Epithelial cell of proximal tubule (primary cell): Measurements from ENCODE around the gene CTIF. TPM values are rescaled to one million over a fixed set of nuclear protein-coding genes. Genes with fewer than 3 reads are reported as not detected.

Experiments used
- DNase-seq: peaks from one replicate; pipeline ENCODE4 v3.0.0-alpha.2; 2011; ENCODE audit warnings: low read depth
- H3K4me3 ChIP-seq: 2 replicates; pipeline ENCODE4 v1.5.1; 2011; ENCODE audit warnings: low read depth, mild to moderate bottlenecking, low read length
- CTCF ChIP-seq: conservative IDR thresholded peaks from 2 replicates; pipeline ENCODE4 v1.5.1; 2012; ENCODE audit warnings: low read depth, mild to moderate bottlenecking, low read length
- total RNA-seq: library from RNA; depleted of rRNA; stranded (reverse); fragments of >200 nt; gene quantifications from 2 replicates; pipeline ENCODE4 v1.2.3, GENCODE V29; 2015

The CTIF gene
- total RNA-seq, 1 donor from 2014 or later: 12.9 TPM

GRCh38 chr18:48719388-48719787 lies 180.6 kb downstream of the CTIF start:
- no peak overlapping the region for H3K4me3 ChIP-seq
- DNase-seq: no peak
- TF ChIP-seq CTCF: no peak

- no peak for DNase-seq
- H3K4me3 ChIP-seq: no peak overlapping the region
- TF ChIP-seq CTCF: no peak
Observed at GRCh38 chr18:48719974-48720654, 181.3 kb downstream of the CTIF start.

- no peak for TF ChIP-seq CTCF
- no peak for DNase-seq
- H3K4me3 ChIP-seq: no peak overlapping the region
Observed at GRCh38 chr18:48720655-48721025, 181.8 kb downstream of the CTIF start.

GRCh38 chr18:48721312-48721711 lies 182.5 kb downstream of the CTIF start:
- H3K4me3 ChIP-seq: no peak overlapping the region
- no peak for TF ChIP-seq CTCF
- no peak for DNase-seq

GRCh38 chr18:48723016-48723415 lies 184.2 kb downstream of the CTIF start:
- TF ChIP-seq CTCF: no peak
- no peak overlapping the region for H3K4me3 ChIP-seq
- DNase-seq: no peak

- no peak for TF ChIP-seq CTCF
- DNase-seq: no peak
- no peak overlapping the region for H3K4me3 ChIP-seq
Observed at GRCh38 chr18:48723837-48724236, 185.0 kb downstream of the CTIF start.

GRCh38 chr18:48724442-48724841 lies 185.6 kb downstream of the CTIF start:
- DNase-seq: no peak
- H3K4me3 ChIP-seq: no peak overlapping the region
- TF ChIP-seq CTCF: no peak
